Gastroesophageal sphincter (tissue), 4 donors: ENCODE measurements around the gene RPS25. TPM values are rescaled to one million over a fixed set of nuclear protein-coding genes. Genes with fewer than 3 reads are reported as not detected.

ENCODE experiments used
- ATAC-seq: fragments of 150-250 bp; one replicate; pipeline ENCODE4 v1.9.1; 2016; ENCODE audit warnings: mild to moderate bottlenecking, moderate library complexity
- H3K27ac ChIP-seq, 4 donors: fragments of 200-600 bp; sonication (generic) in 3 of 4; 1 replicate in 3 of 4; 2 replicates in 1 of 4; pipeline ENCODE4 v1.5.1; 2016 to 2019
- H3K27me3 ChIP-seq: fragments of 200-600 bp; sonication (generic); one replicate; pipeline ENCODE4 v1.5.1; 2019
- H3K36me3 ChIP-seq, 2 donors: fragments of 200-600 bp; sonication (generic); one replicate each; pipeline ENCODE4 v1.5.1; 2019; ENCODE audit warnings: control low read depth in 1 of 2
- H3K4me1 ChIP-seq, 3 donors: fragments of 200-600 bp; sonication (generic); 1 replicate in 2 of 3; 2 replicates in 1 of 3; pipeline ENCODE4 v1.5.1; 2016 to 2019; ENCODE audit warnings: control low read depth in 2 of 3
- H3K4me3 ChIP-seq, 2 donors: fragments of 200-600 bp; sonication (generic); one replicate each; pipeline ENCODE4 v1.5.1; 2019; ENCODE audit warnings: mild to moderate bottlenecking in 1 of 2, moderate library complexity in 1 of 2
- H3K9me3 ChIP-seq, 3 donors: fragments of 200-600 bp; sonication (generic); one replicate each; pipeline ENCODE4 v1.5.1; 2017 to 2019; ENCODE audit warnings: control low read depth in 2 of 3
- CTCF ChIP-seq, 4 experiments: fragments of 200-600 bp in 2 of 4; fragments of 450-650 bp in 2 of 4; sonication (generic) in 1 of 4; IDR thresholded peaks; one replicate each; pipeline ENCODE4 v1.5.1; 2017 to 2019; ENCODE audit warnings: antibody characterized with exemption in 4 of 4, mild to moderate bottlenecking in 2 of 4, moderate library complexity in 2 of 4
- EP300 ChIP-seq: sonication (generic); formaldehyde crosslinking; IDR thresholded peaks from one replicate; pipeline ENCODE4 v1.6.1; 2017; ENCODE audit warnings: antibody characterized with exemption, mild to moderate bottlenecking
- POLR2A ChIP-seq, 2 donors: fragments of 450-650 bp; IDR thresholded peaks; one replicate each; pipeline ENCODE4 v1.6.1; 2017; ENCODE audit warnings: antibody characterized with exemption in 2 of 2, mild to moderate bottlenecking in 2 of 2, moderate library complexity in 1 of 2
- POLR2AphosphoS5 ChIP-seq: sonication (generic); formaldehyde crosslinking; IDR thresholded peaks from one replicate; pipeline ENCODE4 v1.6.1; 2017; ENCODE audit warnings: antibody characterized with exemption
- WGBS, 2 donors: methylation state at CpG; one replicate each; pipeline ENCODE4 v1.1.5; 2018; ENCODE audit warnings: low coverage in 1 of 2; 5-methylcytosine and 5-hydroxymethylcytosine counted together
- total RNA-seq, 4 donors: library from RNA; depleted of rRNA; stranded (reverse); fragments of >200 nt; gene quantifications; one replicate each; pipeline ENCODE4 v1.1.0, GENCODE V29; 2016

RPS25 gene
- total RNA-seq, 4 donors from 2014 or later, result 1,381 to 2,808 (median 2,000) TPM

GRCh38 chr11:119016216-119017009 lies 1.7 kb downstream of the RPS25 start:
- Histone ChIP-seq H3K27ac (peak overlapping the region in 2 of 4 donors; percentile 94 to 99), H3K36me3 (peaks cover 0 to 72% of the 10 kb centered on the region in 2 donors), H3K9me3 (no peaks in the 10 kb centered on the region), H3K4me3 (peak overlapping the region in 1 of 2 donors; percentile 76), H3K27me3 (no peaks in the 10 kb centered on the region), H3K4me1 (peaks cover 9 to 61% (median 26%) of the 10 kb centered on the region in 3 donors)
- no peak for ATAC-seq
- 51 to 77% methylated on average over 4 to 14 of the region's 14 CpGs for WGBS, 2 donors
- TF ChIP-seq POLR2A (IDR thresholded peaks at IDR 0.05) (no peak), POLR2AphosphoS5 (no peak), EP300 (no peak), CTCF (IDR thresholded peaks at IDR 0.05) (no peak)

DNA sequence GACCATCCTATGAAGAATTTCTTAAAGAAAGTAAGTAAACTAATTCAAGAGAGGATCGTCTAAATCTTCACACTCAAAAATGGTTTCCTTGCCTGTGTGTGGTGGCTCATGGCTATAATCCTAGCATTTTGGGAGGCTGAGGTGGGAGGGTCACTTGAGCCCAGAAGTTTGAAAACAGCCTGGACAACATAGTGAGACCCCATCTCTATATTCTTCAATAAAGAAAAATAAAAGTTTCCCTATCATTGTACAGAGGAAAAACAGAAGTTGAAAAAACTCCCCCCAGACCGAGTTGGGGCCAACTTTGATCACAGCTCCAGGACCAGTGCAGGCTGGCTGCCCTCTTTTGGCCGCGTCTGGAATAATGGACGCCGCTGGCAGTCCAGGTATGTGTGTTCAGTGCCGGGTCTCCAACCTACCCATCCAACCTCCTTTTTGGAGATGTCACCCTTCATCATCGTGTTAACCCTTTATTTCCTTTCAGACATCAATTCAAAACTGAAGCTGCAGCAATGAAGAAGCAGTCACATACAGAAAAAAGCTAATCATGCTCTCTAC lies 3.0 kb downstream of the RPS25 start:
- Histone ChIP-seq H3K27ac (peak overlapping the region in 1 of 4 donors; percentile 19), H3K4me1 (peaks cover 8 to 49% (median 19%) of the 10 kb centered on the region in 3 donors), H3K4me3 (no peak overlapping the region), H3K36me3 (peaks cover 0 to 72% of the 10 kb centered on the region in 2 donors), H3K9me3 (no peaks in the 10 kb centered on the region), H3K27me3 (no peaks in the 10 kb centered on the region)
- WGBS, 2 donors, result 51 to 74% methylated on average over 8 of the region's 8 CpGs
- no peak for TF ChIP-seq CTCF (IDR thresholded peaks at IDR 0.05)
- no peak for TF ChIP-seq POLR2A (IDR thresholded peaks at IDR 0.05)
- no peak for TF ChIP-seq EP300
- TF ChIP-seq POLR2AphosphoS5, result no peak
- ATAC-seq, result no peak

DNA sequence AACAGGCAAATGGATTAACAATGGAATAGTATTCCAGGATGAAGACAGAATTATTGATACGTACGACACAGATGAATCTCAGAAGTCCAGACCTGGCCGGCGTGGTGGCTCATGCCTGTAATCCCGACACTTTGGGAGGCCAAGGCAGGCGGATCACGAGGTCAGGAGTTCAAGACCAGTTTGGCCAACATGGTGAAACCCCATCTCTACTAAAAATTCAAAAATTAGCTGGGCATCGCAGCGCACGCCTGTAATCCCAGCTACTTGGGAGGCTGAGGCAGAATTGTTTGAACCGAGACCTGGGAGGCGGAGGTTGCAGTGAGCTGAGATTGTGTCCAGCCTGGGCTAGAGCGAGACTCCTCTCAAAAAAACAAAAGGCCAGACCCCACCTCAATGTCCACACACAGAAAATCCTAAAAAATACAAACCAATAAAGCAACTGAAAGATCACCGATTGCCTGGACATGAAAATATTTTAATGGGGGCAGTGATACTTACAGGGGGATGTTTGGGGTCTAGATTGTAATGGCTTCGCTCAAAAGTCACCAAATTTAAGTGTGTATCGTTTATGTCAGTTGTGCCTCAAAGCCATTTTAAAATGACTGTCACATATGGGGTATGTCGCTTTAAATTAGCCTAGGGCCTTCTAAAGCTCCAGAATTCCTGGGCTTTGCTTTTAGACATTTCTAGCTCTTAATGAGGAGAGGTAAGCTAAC lies 3.8 kb downstream of the RPS25 start:
- Histone ChIP-seq H3K27me3 (no peaks in the 10 kb centered on the region), H3K27ac (peak overlapping the region in 1 of 4 donors; percentile 19), H3K4me3 (no peak overlapping the region), H3K4me1 (peaks cover 6 to 41% (median 15%) of the 10 kb centered on the region in 3 donors), H3K36me3 (peaks cover 0 to 76% of the 10 kb centered on the region in 2 donors), H3K9me3 (no peaks in the 10 kb centered on the region)
- no peak for ATAC-seq
- WGBS, 2 donors, result 86 to 91% methylated on average over 7 to 17 of the region's 17 CpGs
- TF ChIP-seq CTCF (IDR thresholded peaks at IDR 0.05), result no peak
- TF ChIP-seq EP300, result no peak
- no peak for TF ChIP-seq POLR2AphosphoS5
- TF ChIP-seq POLR2A (IDR thresholded peaks at IDR 0.05), result no peak

DNA sequence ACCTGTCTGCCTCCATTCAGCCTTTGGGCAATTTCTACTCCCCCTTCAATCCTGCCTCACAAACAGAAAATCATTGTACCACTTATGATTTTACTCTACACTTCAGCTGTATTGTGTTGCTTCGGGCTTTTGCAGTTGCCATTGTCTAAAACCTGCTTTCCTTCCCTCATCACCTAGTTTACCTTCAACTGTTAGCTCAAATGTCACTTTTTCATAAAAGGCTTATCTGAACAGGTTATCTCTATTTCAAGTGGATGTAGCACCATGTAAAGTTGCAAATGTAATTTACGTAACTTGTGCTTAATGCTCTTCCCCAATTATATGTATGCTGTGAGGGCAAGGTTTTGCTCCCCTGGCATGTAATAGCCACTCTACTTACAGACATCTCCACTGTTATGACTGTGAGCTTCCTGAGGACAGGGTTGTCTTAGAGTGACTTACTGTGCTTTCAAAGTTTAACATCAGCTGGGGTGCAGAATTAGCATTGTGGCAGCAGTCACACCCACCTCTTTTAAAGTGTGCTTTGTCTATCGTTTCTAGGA lies 5.4 kb downstream of the RPS25 start:
- 79 to 82% methylated on average over 2 to 3 of the region's 3 CpGs for WGBS, 2 donors
- H3K36me3 ChIP-seq, result peaks cover 0 to 93% of the 10 kb centered on the region in 2 donors
- H3K27me3 ChIP-seq, result no peaks in the 10 kb centered on the region
- H3K4me3 ChIP-seq, result no peak overlapping the region
- no peak for TF ChIP-seq EP300
- no peak for TF ChIP-seq POLR2AphosphoS5
- no peak for TF ChIP-seq CTCF (IDR thresholded peaks at IDR 0.05)
- TF ChIP-seq POLR2A (IDR thresholded peaks at IDR 0.05), result no peak
- H3K27ac ChIP-seq, result no peak overlapping the region
- ATAC-seq, result no peak
- no peaks in the 10 kb centered on the region for H3K9me3 ChIP-seq
- H3K4me1 ChIP-seq, result peaks cover 6 to 39% (median 15%) of the 10 kb centered on the region in 3 donors
